Stimulated activated CD8-positive, alpha-beta memory T cell treated with anti-CD3 and anti-CD28 coated beads, Interleukin-12 subunit alpha, Interleukin-12 subunit beta, amount 100 ng/mL, for 24 hours (primary cell): Measurements from ENCODE around the gene TEDC1.

Source experiments
- DNase-seq: peaks from one replicate; pipeline ENCODE4 v3.0.0-alpha.2; 2020; ENCODE audit errors: extremely low read depth

Gene TEDC1

GRCh38 chr14:105490572-105491365 lies at the start of gene TEDC1:
TSS of gene TEDC1 (plus strand) at chr14:105491246. CDS start at chr14:105491376, 130 bp downstream.
- peak; percentile 99 for DNase-seq

DNA sequence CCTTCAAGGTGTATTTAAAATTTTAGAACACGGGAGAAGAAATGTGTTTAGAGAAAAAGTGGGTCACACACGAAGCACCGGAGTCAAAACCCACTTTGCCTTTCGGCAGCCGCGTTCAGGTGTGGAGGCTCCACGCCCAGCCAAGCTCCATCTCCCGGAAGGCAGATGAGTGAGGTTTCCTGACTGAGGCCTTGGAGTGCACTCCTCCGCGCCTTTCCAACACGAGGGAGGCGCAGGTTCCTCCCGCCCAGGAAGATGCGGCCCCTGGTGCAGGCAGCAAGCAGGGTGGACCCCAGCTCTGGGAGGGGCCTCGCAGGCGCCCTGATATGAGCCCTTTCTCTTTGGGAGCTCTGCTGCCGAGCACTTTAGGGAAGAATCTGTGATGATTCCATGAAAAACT lies 48.9 kb upstream of the TEDC1 start:
- DNase-seq = no peak

DNA sequence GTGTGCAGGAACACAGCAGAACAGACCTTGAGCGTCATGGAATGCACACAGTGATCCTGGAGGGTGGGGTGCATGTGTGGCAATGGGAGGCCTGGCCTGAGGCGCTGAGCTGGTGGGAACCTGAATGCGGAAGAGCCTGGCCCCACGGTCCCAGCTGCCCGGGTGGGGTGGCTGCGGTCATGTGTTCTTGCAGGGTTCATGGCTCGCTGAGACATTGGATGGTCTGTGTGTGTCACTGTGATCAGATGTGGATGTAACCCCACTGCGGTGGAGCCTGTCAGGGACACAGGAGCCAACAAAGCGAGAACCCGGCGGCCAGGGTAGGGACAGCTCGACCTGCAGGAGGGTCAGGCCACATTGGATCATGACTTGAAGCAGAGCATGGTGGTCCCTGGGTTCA lies 48.2 kb upstream of the TEDC1 start:
- DNase-seq = no peak

DNA sequence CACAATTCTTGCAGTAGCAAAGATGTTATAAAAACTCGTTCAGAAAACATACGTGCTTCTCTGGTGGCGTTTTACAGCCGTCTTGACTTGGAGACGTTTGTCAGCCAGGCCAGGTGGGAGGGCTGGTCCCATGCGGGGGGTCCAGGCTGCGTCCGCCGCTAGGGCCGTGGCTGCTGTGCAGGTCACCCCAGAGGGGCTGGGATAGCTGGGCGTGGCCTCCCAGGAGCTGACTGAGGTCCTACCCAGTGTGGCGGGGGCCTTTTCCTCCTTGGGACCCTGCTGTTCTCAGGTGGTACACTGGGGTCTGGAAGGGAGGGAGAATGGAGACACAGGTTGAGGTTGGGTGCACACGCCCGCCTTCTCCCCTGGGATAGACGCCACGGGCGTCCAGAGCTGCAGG lies 46.2 kb upstream of the TEDC1 start:
- DNase-seq = no peak

- DNase-seq = no peak
Measured at GRCh38 chr14:105445290-105445689, 45.8 kb upstream of the TEDC1 start.

- DNase-seq = no peak
Measured at GRCh38 chr14:105445901-105446845, 44.9 kb upstream of the TEDC1 start.

GRCh38 chr14:105446971-105447370 lies 44.1 kb upstream of the TEDC1 start:
- no peak for DNase-seq

DNA sequence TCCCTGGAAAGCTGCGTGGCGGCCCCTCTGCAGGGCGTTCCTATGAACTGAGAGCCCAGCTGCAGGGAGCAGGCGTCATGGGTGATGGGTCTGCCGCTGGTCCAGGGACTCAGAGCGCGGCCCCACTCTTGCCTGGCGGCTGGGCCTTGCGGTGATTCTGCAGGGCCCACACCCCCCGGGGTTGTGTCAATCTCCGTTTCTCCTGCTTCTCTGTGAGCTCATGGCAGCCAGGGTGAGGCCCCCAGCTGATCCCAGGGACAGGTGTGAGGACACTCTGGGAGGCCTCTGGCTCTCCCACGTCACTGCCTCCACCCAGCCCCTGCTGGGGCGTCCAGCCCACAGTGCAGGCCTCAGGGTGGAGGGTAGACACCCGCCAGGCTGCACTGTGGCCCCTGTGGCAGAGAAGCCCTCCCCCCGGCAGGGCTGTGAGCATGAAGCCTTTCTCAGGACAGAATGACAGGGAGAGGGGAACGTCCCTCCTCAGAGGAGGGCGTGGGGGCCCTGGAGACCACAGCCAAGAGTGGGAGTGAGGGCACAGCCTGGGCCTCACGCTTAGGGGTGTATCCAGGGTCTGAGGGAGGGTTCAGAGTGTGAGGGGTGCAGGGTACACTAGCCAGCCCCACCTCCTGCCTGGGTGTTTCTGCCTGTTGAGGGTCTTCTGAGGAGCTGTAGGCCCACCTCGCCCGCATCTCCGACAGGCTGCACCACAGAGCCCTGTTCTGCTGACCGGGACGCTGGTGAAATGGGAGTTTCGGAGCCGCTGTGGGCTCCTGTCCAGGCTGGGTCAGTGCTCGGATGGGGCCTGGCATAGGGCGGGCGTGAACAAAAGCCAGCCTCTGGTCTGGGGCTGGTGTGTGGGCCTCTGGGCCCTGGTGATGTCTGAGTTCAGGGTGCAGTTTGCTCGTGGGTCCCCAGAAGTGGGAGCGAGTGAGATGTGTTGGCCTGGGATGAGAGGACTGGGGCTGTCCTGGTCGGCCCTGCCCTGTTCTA lies 43.1 kb upstream of the TEDC1 start:
- no peak for DNase-seq

GRCh38 chr14:105448706-105449111 lies 42.3 kb upstream of the TEDC1 start:
- DNase-seq = peak; percentile 16

GRCh38 chr14:105449276-105450122 lies 41.5 kb upstream of the TEDC1 start:
- no peak for DNase-seq

DNA sequence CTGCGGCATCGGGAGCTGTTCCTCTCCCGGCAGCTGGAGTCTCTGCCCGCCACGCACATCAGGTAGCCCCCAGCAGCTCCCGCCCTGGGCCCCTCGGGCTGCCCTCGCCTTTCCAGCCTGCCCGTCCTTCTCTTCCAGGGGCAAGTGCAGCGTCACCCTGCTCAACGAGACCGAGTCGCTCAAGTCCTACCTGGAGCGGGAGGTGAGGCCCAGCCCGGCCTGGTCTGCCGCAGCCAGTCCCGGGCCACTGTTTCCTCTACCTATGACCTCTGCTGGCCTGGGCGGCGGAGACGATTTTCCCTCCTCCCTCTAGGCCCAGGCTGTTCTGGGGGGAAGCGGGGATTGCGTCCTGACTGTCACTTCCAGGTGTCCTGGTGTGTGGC lies 40.9 kb upstream of the TEDC1 start:
- no peak for DNase-seq

GRCh38 chr14:105450864-105451720 lies 40.0 kb upstream of the TEDC1 start:
- no peak for DNase-seq

DNA sequence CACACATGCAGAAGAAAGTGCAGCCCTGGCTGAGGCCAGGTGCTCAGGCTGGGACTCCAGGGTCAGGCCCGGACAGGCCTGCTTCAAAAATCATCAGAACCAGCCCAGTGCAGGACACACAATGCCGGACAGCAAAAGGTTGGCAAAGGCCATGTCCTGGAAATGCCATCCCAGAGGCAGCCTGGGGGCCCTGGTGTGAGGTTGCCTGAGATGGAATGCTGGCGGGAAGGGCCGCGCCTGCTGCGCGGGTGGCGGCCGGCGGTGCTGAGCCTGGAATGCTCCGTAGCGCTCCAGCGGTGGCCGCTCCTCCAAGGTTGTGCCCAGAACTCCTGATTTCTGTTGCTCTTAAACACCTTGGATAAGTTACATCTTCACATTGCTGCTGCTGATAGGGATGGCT lies 38.1 kb upstream of the TEDC1 start:
- no peak for DNase-seq

DNA sequence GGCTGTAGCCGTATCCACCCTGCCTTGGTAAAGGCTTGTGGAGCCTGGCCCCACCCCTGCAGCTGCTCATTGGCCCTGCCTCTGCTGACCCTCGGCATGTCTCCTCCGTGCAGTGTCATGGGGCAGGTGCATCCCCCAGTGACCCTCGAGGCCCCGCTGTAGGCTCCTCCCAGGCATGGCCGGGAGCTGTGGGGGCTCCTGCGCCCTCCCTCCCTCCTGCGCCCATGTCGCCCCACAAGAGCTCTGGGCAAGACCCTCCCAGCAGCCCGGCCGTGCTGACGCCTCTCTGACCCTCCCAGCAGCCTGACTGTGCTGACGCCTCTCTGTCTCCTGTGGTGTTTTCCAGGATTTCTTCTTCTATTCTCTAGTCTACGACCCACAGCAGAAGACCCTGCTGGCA lies 37.2 kb upstream of the TEDC1 start:
- DNase-seq = no peak

GRCh38 chr14:105455086-105455640 lies 35.9 kb upstream of the TEDC1 start:
- no peak for DNase-seq

- DNase-seq = no peak
Measured at GRCh38 chr14:105455766-105456660, 35.0 kb upstream of the TEDC1 start.

DNA sequence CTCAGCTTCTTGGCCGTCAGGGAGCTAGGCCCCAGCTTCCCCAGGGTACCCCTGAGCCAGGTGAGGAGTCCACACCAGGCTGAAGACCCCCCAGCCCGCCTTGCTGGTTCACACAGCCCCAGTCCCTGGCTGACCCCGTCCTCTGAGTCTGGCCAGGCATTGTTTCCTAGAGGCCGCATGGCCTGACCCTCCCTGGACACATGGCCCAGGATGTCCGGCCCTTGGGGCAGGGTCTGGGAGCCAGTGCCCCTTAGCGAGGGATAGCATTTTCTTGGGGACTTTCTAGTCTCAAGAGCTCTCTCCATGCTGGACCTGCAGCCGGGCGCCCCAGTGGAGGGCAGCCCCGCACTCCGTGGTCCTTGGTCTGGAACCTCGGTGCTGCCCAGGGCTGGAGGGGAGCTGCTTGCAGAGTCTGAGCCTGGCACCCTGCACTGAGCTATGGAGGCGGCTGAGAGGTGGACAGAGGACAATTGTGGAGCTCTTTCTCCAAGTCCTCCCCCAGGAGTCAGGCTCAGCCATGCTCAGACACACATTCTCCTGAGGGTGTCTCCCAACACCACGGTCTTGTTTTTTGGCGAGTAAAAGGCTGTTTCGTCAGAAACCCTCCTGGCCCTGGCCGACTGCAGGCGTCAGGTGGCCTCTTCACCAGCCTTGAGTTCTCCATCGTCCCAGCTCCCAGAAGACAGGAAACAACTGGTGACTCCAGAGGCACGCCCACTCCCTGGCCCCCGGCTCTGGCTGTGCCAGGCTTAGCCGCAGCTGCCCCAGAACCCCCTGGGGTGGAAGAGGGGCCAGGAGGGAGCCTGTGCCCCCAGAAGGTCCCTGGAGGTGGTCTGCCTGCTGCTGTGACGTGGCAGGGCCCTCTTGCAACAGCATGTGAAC lies 34.1 kb upstream of the TEDC1 start:
- no peak for DNase-seq
